NCI-H1105 treated with DMSO at 0.1 percent for 48 hours (cell line): ENCODE measurements around the gene MICOS13.
"Not testable (repeated sequence)": the region's sequence is repeated elsewhere in the genome, so short reads cannot be mapped to it uniquely, and the experiment has no call there.

Source experiments
- DNase-seq: peaks from one replicate; lab custom pipeline; 2025; lab: John Stamatoyannopoulos, UW

MICOS13 gene

GRCh38 chr19:5700455-5701092 is 20.3 kb upstream of the MICOS13 start:
- DNase-seq, result no peak

- no peak for DNase-seq
These were observed 18.5 kb upstream of the MICOS13 start for GRCh38 chr19:5698635-5699422.

GRCh38 chr19:5697890-5698634 is 17.7 kb upstream of the MICOS13 start:
- no peak for DNase-seq

- no peak for DNase-seq
These were observed 16.9 kb upstream of the MICOS13 start for GRCh38 chr19:5697022-5697889.

- no peak for DNase-seq
These were observed 16.1 kb upstream of the MICOS13 start for GRCh38 chr19:5696196-5697021.

- no peak for DNase-seq
These were observed 15.4 kb upstream of the MICOS13 start for GRCh38 chr19:5695649-5696195.

GRCh38 chr19:5694956-5695648 is 14.8 kb upstream of the MICOS13 start:
- no peak for DNase-seq

GRCh38 chr19:5694167-5694955 is 14.0 kb upstream of the MICOS13 start:
- no peak for DNase-seq

- no peak for DNase-seq
These were observed 13.2 kb upstream of the MICOS13 start for GRCh38 chr19:5693195-5694166.

GRCh38 chr19:5692723-5693194 is 12.4 kb upstream of the MICOS13 start:
- DNase-seq, result no peak

- DNase-seq, result no peak
These were observed 11.8 kb upstream of the MICOS13 start for GRCh38 chr19:5691822-5692722.

GRCh38 chr19:5690955-5691821 is 10.9 kb upstream of the MICOS13 start:
- DNase-seq, result peak; percentile 48

GRCh38 chr19:5690125-5690954 is 10.0 kb upstream of the MICOS13 start, which contains the start of gene RPL36:
Gene RPL36, plus strand, starts transcription at chr19:5690295. Its CDS starts 213 bp downstream, at chr19:5690508.
- peak; percentile 92 for DNase-seq

- not testable (repeated sequence) for DNase-seq
These were observed 8.1 kb upstream of the MICOS13 start for GRCh38 chr19:5688262-5688881.
